Neuronal stem cell (in vitro differentiated cells): Measurements from ENCODE around the gene CCDC68.

Source experiments
- DNase-seq: peaks from one replicate; pipeline ENCODE4 v3.0.0-alpha.2; 2013; ENCODE audit warnings: low spot score
- H2AFZ ChIP-seq: one replicate; pipeline ENCODE4 v1.6.1; 2013; ENCODE audit warnings: mild to moderate bottlenecking, low read length, inconsistent platforms
- H2AK5ac ChIP-seq: 2 replicates; pipeline ENCODE4 v1.6.1; 2013; ENCODE audit warnings: low read depth, mild to moderate bottlenecking, inconsistent platforms, low read length, moderate library complexity, mixed read lengths
- H2BK120ac ChIP-seq: 2 replicates; pipeline ENCODE4 v1.6.1; 2013; ENCODE audit warnings: low read depth, mild to moderate bottlenecking, inconsistent platforms, low read length, moderate library complexity, mixed read lengths
- H2BK12ac ChIP-seq: one replicate; pipeline ENCODE4 v1.6.1; 2013; ENCODE audit warnings: low read length, inconsistent platforms
- H2BK15ac ChIP-seq: 2 replicates; pipeline ENCODE4 v1.6.1; 2013; ENCODE audit warnings: mild to moderate bottlenecking, low read length, inconsistent platforms, mixed read lengths
- H2BK5ac ChIP-seq: one replicate; pipeline ENCODE4 v1.6.1; 2013; ENCODE audit warnings: inconsistent platforms, mild to moderate bottlenecking, low read length, moderate library complexity
- H3K14ac ChIP-seq: one replicate; pipeline ENCODE4 v1.6.1; 2013; ENCODE audit warnings: low read length, inconsistent platforms
- H3K18ac ChIP-seq: 2 replicates; pipeline ENCODE4 v1.6.1; 2013; ENCODE audit warnings: low read length, inconsistent platforms
- H3K23ac ChIP-seq: 2 replicates; pipeline ENCODE4 v1.6.1; 2013; ENCODE audit warnings: low read depth, mild to moderate bottlenecking, mixed read lengths, low read length, inconsistent platforms; ENCODE audit not compliant: poor library complexity
- H3K27ac ChIP-seq: replicated peaks from 3 replicates; pipeline ENCODE4 v1.5.1; 2013; ENCODE audit warnings: low read length, inconsistent platforms
- H3K27me3 ChIP-seq, 3 experiments: 2 replicates each; pipeline ENCODE4 v1.6.1; 2013; ENCODE audit warnings: low read length in 3 of 3, mild to moderate bottlenecking in 2 of 3, inconsistent platforms in 1 of 3, low read depth in 1 of 3, mixed read lengths in 1 of 3, moderate library complexity in 1 of 3; ENCODE audit not compliant: control insufficient read depth in 3 of 3, insufficient read depth in 3 of 3
- H3K36me3 ChIP-seq, 2 donors: replicated peaks in 1 of 2; 2 replicates each; pipeline ENCODE4 v1.6.1; 2013; ENCODE audit warnings: low read length in 2 of 2; ENCODE audit not compliant: control insufficient read depth in 2 of 2, insufficient read depth in 2 of 2
- H3K4ac ChIP-seq: 2 replicates; pipeline ENCODE4 v1.6.1; 2013; ENCODE audit warnings: inconsistent platforms, mild to moderate bottlenecking, low read length, moderate library complexity
- H3K4me1 ChIP-seq, 2 donors: 1 replicate in 1 of 2; 2 replicates in 1 of 2; pipeline ENCODE4 v1.6.1; 2013; ENCODE audit warnings: low read length in 2 of 2, low read depth in 1 of 2; ENCODE audit not compliant: control insufficient read depth in 2 of 2, insufficient read depth in 1 of 2
- H3K4me2 ChIP-seq: one replicate; pipeline ENCODE4 v1.6.1; 2013; ENCODE audit warnings: mild to moderate bottlenecking, low read length, inconsistent platforms; ENCODE audit not compliant: insufficient read depth, poor library complexity, severe bottlenecking
- H3K4me3 ChIP-seq, 2 donors: 2 replicates each; pipeline ENCODE4 v1.5.1; 2013; ENCODE audit warnings: low read length in 2 of 2, mild to moderate bottlenecking in 2 of 2, inconsistent platforms in 1 of 2, moderate library complexity in 1 of 2
- H3K79me1 ChIP-seq: one replicate; pipeline ENCODE4 v1.6.1; 2013; ENCODE audit warnings: low read depth, mild to moderate bottlenecking, inconsistent platforms, low read length, moderate library complexity
- H3K9ac ChIP-seq: one replicate; pipeline ENCODE4 v1.6.1; 2013; ENCODE audit warnings: mild to moderate bottlenecking, low read depth, low read length, inconsistent platforms; ENCODE audit not compliant: poor library complexity
- H3K9me3 ChIP-seq, 2 donors: replicated peaks in 1 of 2; 2 replicates each; pipeline versions ENCODE3 to v1.6.1; 2013; ENCODE audit warnings: low read length in 2 of 2, mild to moderate bottlenecking in 2 of 2, inconsistent platforms in 1 of 2, low read depth in 1 of 2, mixed read lengths in 1 of 2, moderate library complexity in 1 of 2; ENCODE audit not compliant: control insufficient read depth in 2 of 2, insufficient read depth in 1 of 2
- H4K8ac ChIP-seq: one replicate; pipeline ENCODE4 v1.6.1; 2013; ENCODE audit warnings: low read depth, mild to moderate bottlenecking, inconsistent platforms, low read length, moderate library complexity
- H4K91ac ChIP-seq: one replicate; pipeline ENCODE4 v1.6.1; 2013; ENCODE audit warnings: low read length, low read depth, mild to moderate bottlenecking, inconsistent platforms; ENCODE audit not compliant: poor library complexity
- WGBS, 2 donors: extraction: QIAGEN DNeasy Blood & Tissue Kit; methylation state at CpG; one replicate each; pipeline ENCODE4 v1.1.7; 2013; ENCODE audit warnings: missing lambda C conversion rate in 2 of 2, mixed read lengths in 1 of 2; ENCODE audit not compliant: insufficient read length in 2 of 2, insufficient replicate concordance in 1 of 2; ENCODE audit errors: extremely low coverage in 2 of 2; 5-methylcytosine and 5-hydroxymethylcytosine counted together

Gene CCDC68

DNA sequence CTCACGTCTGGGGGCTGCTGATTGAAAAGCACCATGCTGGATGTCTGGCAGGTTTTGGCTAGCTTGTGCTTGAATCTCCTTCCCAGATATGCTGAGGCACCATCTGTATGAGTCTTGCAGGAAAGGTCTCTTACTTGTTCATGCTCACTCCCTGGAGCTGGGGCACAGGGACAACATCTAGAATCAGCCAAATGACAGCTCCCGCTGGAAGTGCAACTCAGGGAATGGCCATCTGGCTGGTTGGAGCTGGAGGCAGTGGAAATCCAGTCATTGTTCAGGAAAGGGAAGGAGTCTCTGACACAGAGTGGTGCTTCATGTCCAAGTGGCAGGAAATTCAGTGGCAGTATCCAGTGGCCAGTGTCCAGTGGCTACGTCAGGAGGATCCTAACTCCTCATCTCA, 9.7 kb downstream of the CCDC68 start:
- Histone ChIP-seq H2AFZ (no peak overlapping the region), H3K4me1 (no peaks in the 10 kb centered on the region), H3K4ac (no peak overlapping the region), H3K23ac (no peak overlapping the region), H3K9ac (no peak overlapping the region), H4K91ac (no peak overlapping the region), H2BK5ac (no peak overlapping the region), H3K27me3 (no peaks in the 10 kb centered on the region), H3K18ac (no peak overlapping the region), H2BK120ac (no peak overlapping the region), H3K4me2 (no peak overlapping the region), H3K4me3 (no peak overlapping the region), H2AK5ac (no peak overlapping the region), H3K79me1 (no peaks in the 10 kb centered on the region), H3K36me3 (no peaks in the 10 kb centered on the region), H4K8ac (no peak overlapping the region), H2BK15ac (no peak overlapping the region), H2BK12ac (no peak overlapping the region), H3K27ac (no peak overlapping the region), H3K14ac (no peak overlapping the region), H3K9me3 (no peaks in the 10 kb centered on the region)
- WGBS, 2 donors: no CpG with 5 or more reads among the region's 3 CpGs
- no peak for DNase-seq

DNA sequence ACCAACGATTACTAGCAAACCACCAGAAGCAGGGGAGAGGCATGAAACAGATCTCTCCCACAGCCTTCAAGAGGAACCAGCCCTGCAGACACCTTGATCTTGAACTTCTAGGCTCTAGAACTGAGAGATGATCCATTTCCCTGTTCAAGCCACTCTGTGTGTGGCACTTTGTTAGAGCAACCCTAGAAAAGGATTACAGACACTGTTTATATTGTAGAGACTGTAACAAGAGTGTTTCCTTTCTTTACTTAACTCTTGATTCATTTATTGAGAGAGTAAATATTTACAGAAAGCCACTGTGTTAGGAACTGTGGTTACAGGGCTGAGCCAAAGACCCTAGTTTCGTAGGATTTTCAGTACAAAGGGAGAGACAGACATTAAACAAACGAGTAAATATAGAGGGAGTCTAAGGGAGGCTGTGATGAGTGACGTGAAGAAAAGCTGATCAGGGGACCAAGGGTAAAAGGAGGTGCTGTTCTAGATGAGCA, 10.9 kb downstream of the CCDC68 start:
- no peak overlapping the region for H3K9ac ChIP-seq
- no CpG with 5 or more reads among the region's 4 CpGs for WGBS, 2 donors

GRCh38 chr18:54947091-54947490, 12.2 kb downstream of the CCDC68 start:
- no peak overlapping the region for H2BK120ac ChIP-seq
- no peak for DNase-seq
- no peak overlapping the region for H4K8ac ChIP-seq
- no peaks in the 10 kb centered on the region for H3K4me1 ChIP-seq
- no peak overlapping the region for H2BK5ac ChIP-seq
- no peak overlapping the region for H2AK5ac ChIP-seq
- no peaks in the 10 kb centered on the region for H3K9me3 ChIP-seq
- no peak overlapping the region for H3K4me2 ChIP-seq
- H3K18ac ChIP-seq: no peak overlapping the region
- H3K9ac ChIP-seq: no peak overlapping the region
- H3K23ac ChIP-seq: no peak overlapping the region
- H3K79me1 ChIP-seq: no peaks in the 10 kb centered on the region
- H2AFZ ChIP-seq: no peak overlapping the region
- H4K91ac ChIP-seq: no peak overlapping the region
- H3K4me3 ChIP-seq: no peak overlapping the region
- no peaks in the 10 kb centered on the region for H3K27me3 ChIP-seq
- no peak overlapping the region for H3K14ac ChIP-seq
- no peak overlapping the region for H2BK15ac ChIP-seq
- H2BK12ac ChIP-seq: no peak overlapping the region
- no peak overlapping the region for H3K4ac ChIP-seq
- H3K36me3 ChIP-seq: no peaks in the 10 kb centered on the region
- no peak overlapping the region for H3K27ac ChIP-seq
- no CpG with 5 or more reads among the region's 1 CpG for WGBS, 2 donors

More for the DNA sequence above, 10.9 kb downstream of the CCDC68 start:
- Histone ChIP-seq H3K14ac (no peak overlapping the region), H3K4me3 (no peak overlapping the region), H4K8ac (no peak overlapping the region), H3K27ac (no peak overlapping the region), H3K27me3 (no peaks in the 10 kb centered on the region), H3K4me2 (no peak overlapping the region), H2BK5ac (no peak overlapping the region), H2BK120ac (no peak overlapping the region), H3K4ac (no peak overlapping the region), H2AK5ac (no peak overlapping the region), H3K4me1 (no peaks in the 10 kb centered on the region), H4K91ac (no peak overlapping the region), H3K23ac (no peak overlapping the region), H3K9me3 (no peaks in the 10 kb centered on the region), H2BK15ac (no peak overlapping the region), H3K36me3 (no peaks in the 10 kb centered on the region), H2BK12ac (no peak overlapping the region), H3K79me1 (no peaks in the 10 kb centered on the region), H2AFZ (no peak overlapping the region), H3K18ac (no peak overlapping the region)
- DNase-seq: no peak

- Histone ChIP-seq H2BK5ac (no peak overlapping the region), H2BK15ac (no peak overlapping the region), H3K4ac (no peak overlapping the region), H3K4me3 (no peak overlapping the region), H3K79me1 (no peaks in the 10 kb centered on the region), H2BK120ac (no peak overlapping the region), H3K4me1 (no peaks in the 10 kb centered on the region), H3K14ac (no peak overlapping the region), H3K23ac (no peak overlapping the region), H3K18ac (no peak overlapping the region), H3K27ac (no peak overlapping the region), H2BK12ac (no peak overlapping the region), H4K8ac (no peak overlapping the region), H4K91ac (no peak overlapping the region), H2AK5ac (no peak overlapping the region), H3K36me3 (no peaks in the 10 kb centered on the region), H3K27me3 (no peaks in the 10 kb centered on the region), H3K4me2 (no peak overlapping the region), H2AFZ (no peak overlapping the region), H3K9me3 (no peaks in the 10 kb centered on the region), H3K9ac (no peak overlapping the region)
- whole genome bisulfite sequencing, 2 donors: no CpG with 5 or more reads among the region's 7 CpGs
- no peak for DNase-seq
Measured at GRCh38 chr18:54946149-54946581, 13.1 kb downstream of the CCDC68 start.
